Tibial nerve (tissue), 4 donors: ENCODE results near the gene TMC8. TPM values are rescaled to one million over a fixed set of nuclear protein-coding genes. Genes with fewer than 3 reads are reported as not detected.

Experiments
- DNase-seq, 2 donors: peaks; one replicate each; pipeline ENCODE4 v3.0.0-alpha.2; 2019; ENCODE audit warnings: low spot score in 2 of 2
- H3K27ac ChIP-seq, 4 donors: fragments of 200-600 bp; sonication (generic) in 3 of 4; one replicate each; pipeline ENCODE4 v1.5.1; 2017 to 2019; ENCODE audit warnings: mild to moderate bottlenecking in 1 of 4
- H3K27me3 ChIP-seq, 2 donors: fragments of 200-600 bp; sonication (generic) in 1 of 2; one replicate each; pipeline versions ENCODE4 v1.5.1 to v1.6.0; 2017 to 2019
- H3K36me3 ChIP-seq, 3 donors: fragments of 200-600 bp; sonication (generic); one replicate each; pipeline ENCODE4 v1.5.1; 2018 to 2019
- H3K4me1 ChIP-seq, 4 donors: fragments of 200-600 bp; sonication (generic) in 3 of 4; one replicate each; pipeline ENCODE4 v1.5.1; 2017 to 2019
- H3K4me3 ChIP-seq, 4 donors: fragments of 200-600 bp; sonication (generic) in 3 of 4; one replicate each; pipeline ENCODE4 v1.5.1; 2017 to 2019; ENCODE audit warnings: mild to moderate bottlenecking in 1 of 4, moderate library complexity in 1 of 4
- H3K9me3 ChIP-seq, 4 donors: fragments of 200-600 bp; sonication (generic) in 3 of 4; one replicate each; pipeline ENCODE4 v1.5.1; 2017 to 2019
- CTCF ChIP-seq, 5 experiments: fragments of 200-600 bp in 3 of 5; fragments of 450-650 bp in 2 of 5; sonication (generic) in 3 of 5; IDR thresholded peaks; one replicate each; pipeline ENCODE4 v1.5.1; 2016 to 2019; ENCODE audit warnings: antibody characterized with exemption in 5 of 5, mild to moderate bottlenecking in 3 of 5, moderate library complexity in 2 of 5
- EP300 ChIP-seq, 2 donors: sonication (generic); formaldehyde crosslinking; IDR thresholded peaks; one replicate each; pipeline ENCODE4 v1.6.1; 2017; ENCODE audit warnings: antibody characterized with exemption in 2 of 2, mild to moderate bottlenecking in 1 of 2
- POLR2A ChIP-seq, 2 donors: fragments of 450-650 bp; IDR thresholded peaks; one replicate each; pipeline ENCODE4 v1.6.1; 2017; ENCODE audit warnings: antibody characterized with exemption in 2 of 2, mild to moderate bottlenecking in 2 of 2, moderate library complexity in 2 of 2
- WGBS, 2 donors: methylation state at CpG; one replicate each; pipeline ENCODE4 v1.1.5; 2018; 5-methylcytosine and 5-hydroxymethylcytosine counted together
- total RNA-seq, 4 donors: library from RNA; depleted of rRNA; stranded (reverse); fragments of >200 nt; gene quantifications; one replicate each; pipeline ENCODE4 v1.1.0, GENCODE V29; 2016

The TMC8 gene
- total RNA-seq, 4 donors from 2014 or later: 5.2 to 18.3 (median 6.7) TPM

- H3K27ac ChIP-seq: no peak overlapping the region
- H3K9me3 ChIP-seq: no peaks in the 10 kb centered on the region
- 84 to 88% methylated on average over 5 of the region's 5 CpGs for WGBS, 2 donors
- TF ChIP-seq EP300 (IDR thresholded peaks at IDR 0.05) (no peak), CTCF (IDR thresholded peaks at IDR 0.05) (no peak), POLR2A (IDR thresholded peaks at IDR 0.05) (no peak)
- no peak for DNase-seq
- H3K36me3 ChIP-seq: peaks cover 0 to 88% (median 7%) of the 10 kb centered on the region in 3 donors
- H3K27me3 ChIP-seq: no peaks in the 10 kb centered on the region
- H3K4me3 ChIP-seq: no peak overlapping the region
- H3K4me1 ChIP-seq: peaks cover 0 to 3% (median 0%) of the 10 kb centered on the region in 4 donors
Observed at GRCh38 chr17:78101112-78101511, 29.5 kb upstream of the TMC8 start.

GRCh38 chr17:78101542-78101941 is 29.0 kb upstream of the TMC8 start:
- no peak for TF ChIP-seq CTCF (IDR thresholded peaks at IDR 0.05)
- TF ChIP-seq EP300 (IDR thresholded peaks at IDR 0.05): no peak
- no peak for TF ChIP-seq POLR2A (IDR thresholded peaks at IDR 0.05)
- peaks cover 0 to 83% (median 7%) of the 10 kb centered on the region in 3 donors for H3K36me3 ChIP-seq

GRCh38 chr17:78103311-78103710 is 27.3 kb upstream of the TMC8 start:
- Histone ChIP-seq H3K27me3 (no peaks in the 10 kb centered on the region), H3K4me1 (peaks cover 0 to 12% (median 2%) of the 10 kb centered on the region in 4 donors), H3K9me3 (no peaks in the 10 kb centered on the region), H3K4me3 (no peak overlapping the region), H3K36me3 (peaks cover 0 to 80% (median 1%) of the 10 kb centered on the region in 3 donors), H3K27ac (no peak overlapping the region)
- 66 to 84% methylated on average over 4 of the region's 4 CpGs for WGBS, 2 donors
- DNase-seq: no peak
- TF ChIP-seq CTCF (IDR thresholded peaks at IDR 0.05) (no peak), POLR2A (IDR thresholded peaks at IDR 0.05) (no peak), EP300 (IDR thresholded peaks at IDR 0.05) (no peak)

More at GRCh38 chr17:78101542-78101941, 29.0 kb upstream of the TMC8 start:
- no peak for DNase-seq
- H3K27me3 ChIP-seq: no peaks in the 10 kb centered on the region
- H3K4me1 ChIP-seq: peaks cover 0 to 3% (median 0%) of the 10 kb centered on the region in 4 donors
- no peaks in the 10 kb centered on the region for H3K9me3 ChIP-seq
- H3K4me3 ChIP-seq: no peak overlapping the region
- 93 to 97% methylated on average over 10 of the region's 10 CpGs for WGBS, 2 donors
- no peak overlapping the region for H3K27ac ChIP-seq

- DNase-seq: no peak
- no peak overlapping the region for H3K27ac ChIP-seq
- no peaks in the 10 kb centered on the region for H3K9me3 ChIP-seq
- no peak overlapping the region for H3K4me3 ChIP-seq
- peaks cover 0 to 24% (median 2%) of the 10 kb centered on the region in 4 donors for H3K4me1 ChIP-seq
- TF ChIP-seq CTCF (IDR thresholded peaks at IDR 0.05): no peak
- no peak for TF ChIP-seq POLR2A (IDR thresholded peaks at IDR 0.05)
- no peak for TF ChIP-seq EP300 (IDR thresholded peaks at IDR 0.05)
- H3K27me3 ChIP-seq: no peaks in the 10 kb centered on the region
- peaks cover 0 to 80% (median 0%) of the 10 kb centered on the region in 3 donors for H3K36me3 ChIP-seq
- 88 to 93% methylated on average over 10 to 17 of the region's 28 CpGs for WGBS, 2 donors
Observed at GRCh38 chr17:78104540-78104941, 26.0 kb upstream of the TMC8 start.

- H3K9me3 ChIP-seq: no peaks in the 10 kb centered on the region
- WGBS, 2 donors: 78 to 80% methylated on average over 16 of the region's 16 CpGs
- H3K4me3 ChIP-seq: no peak overlapping the region
- H3K4me1 ChIP-seq: peaks cover 0 to 30% (median 2%) of the 10 kb centered on the region in 4 donors
- TF ChIP-seq POLR2A (IDR thresholded peaks at IDR 0.05) (no peak), EP300 (IDR thresholded peaks at IDR 0.05) (no peak), CTCF (IDR thresholded peaks at IDR 0.05) (no peak)
- no peak overlapping the region for H3K27ac ChIP-seq
- no peak for DNase-seq
- H3K36me3 ChIP-seq: peaks cover 0 to 80% (median 0%) of the 10 kb centered on the region in 3 donors
- H3K27me3 ChIP-seq: no peaks in the 10 kb centered on the region
Observed at GRCh38 chr17:78105101-78105500, 25.5 kb upstream of the TMC8 start.
